Osteocyte (in vitro differentiated cells): Measurements from ENCODE around the gene EPHB3. TPM values are rescaled to one million over a fixed set of nuclear protein-coding genes. Genes with fewer than 3 reads are reported as not detected.

Experiments used
- DNase-seq: peaks from one replicate; pipeline ENCODE4 v3.0.0; 2021; ENCODE audit warnings: mixed read lengths; ENCODE audit not compliant: unreplicated experiment; ENCODE audit errors: extremely low spot score
- H3K27ac Mint-ChIP-seq: one replicate; pipeline ENCODE4 v1.8.0; 2021; ENCODE audit warnings: mild to moderate bottlenecking, mixed read lengths; ENCODE audit not compliant: unreplicated experiment
- H3K27me3 Mint-ChIP-seq: one replicate; pipeline ENCODE4 v1.8.0; 2021; ENCODE audit warnings: mixed read lengths; ENCODE audit not compliant: unreplicated experiment
- H3K36me3 Mint-ChIP-seq: one replicate; pipeline ENCODE4 v1.8.0; 2021; ENCODE audit warnings: mixed read lengths; ENCODE audit not compliant: unreplicated experiment
- H3K4me1 Mint-ChIP-seq: one replicate; pipeline ENCODE4 v1.8.0; 2021; ENCODE audit warnings: mixed read lengths; ENCODE audit not compliant: unreplicated experiment
- H3K4me3 Mint-ChIP-seq: one replicate; pipeline ENCODE4 v1.8.0; 2021; ENCODE audit warnings: mild to moderate bottlenecking, moderate library complexity, mixed read lengths; ENCODE audit not compliant: unreplicated experiment
- H3K9me3 Mint-ChIP-seq: one replicate; pipeline ENCODE4 v1.8.0; 2021; ENCODE audit warnings: mixed read lengths; ENCODE audit not compliant: unreplicated experiment
- CTCF ChIP-seq: fragments of 200-600 bp; sonication (generic); IDR thresholded peaks from 2 replicates; pipeline ENCODE4 v1.5.0; 2021; ENCODE audit warnings: antibody characterized with exemption, mild to moderate bottlenecking, moderate library complexity
- total RNA-seq: library from RNA; stranded (reverse); gene quantifications from 2 replicates; pipeline ENCODE4 v1.2.1, GENCODE V29; 2021

Gene EPHB3
- total RNA-seq, 1 donor from 2014 or later = 11.4 TPM

- H3K4me3 Mint-ChIP-seq = no peak overlapping the region
- no peaks in the 10 kb centered on the region for H3K9me3 Mint-ChIP-seq
- H3K27me3 Mint-ChIP-seq = no peaks in the 10 kb centered on the region
- peaks cover 2% of the 10 kb centered on the region for H3K36me3 Mint-ChIP-seq
- H3K27ac Mint-ChIP-seq = no peak overlapping the region
- no peak for DNase-seq
- no peak for TF ChIP-seq CTCF
- H3K4me1 Mint-ChIP-seq = peaks cover 40% of the 10 kb centered on the region
Measured at GRCh38 chr3:184570489-184570888, 8.9 kb downstream of the EPHB3 start.

- H3K36me3 Mint-ChIP-seq = peaks cover 8% of the 10 kb centered on the region
- TF ChIP-seq CTCF = no peak
- no peak for DNase-seq
- no peaks in the 10 kb centered on the region for H3K9me3 Mint-ChIP-seq
- H3K27me3 Mint-ChIP-seq = no peaks in the 10 kb centered on the region
- peaks cover 28% of the 10 kb centered on the region for H3K4me1 Mint-ChIP-seq
- H3K27ac Mint-ChIP-seq = no peak overlapping the region
- H3K4me3 Mint-ChIP-seq = no peak overlapping the region
Measured at GRCh38 chr3:184571750-184572377, 10.3 kb downstream of the EPHB3 start.

- peaks cover 22% of the 10 kb centered on the region for H3K4me1 Mint-ChIP-seq
- H3K9me3 Mint-ChIP-seq = no peaks in the 10 kb centered on the region
- no peak overlapping the region for H3K27ac Mint-ChIP-seq
- peaks cover 8% of the 10 kb centered on the region for H3K36me3 Mint-ChIP-seq
- no peak overlapping the region for H3K4me3 Mint-ChIP-seq
- no peak for DNase-seq
- TF ChIP-seq CTCF = no peak
- H3K27me3 Mint-ChIP-seq = no peaks in the 10 kb centered on the region
Measured at GRCh38 chr3:184572633-184573270, 11.2 kb downstream of the EPHB3 start.

GRCh38 chr3:184574515-184575417 is 13.2 kb downstream of the EPHB3 start:
- Mint-ChIP-seq H3K27ac (no peak overlapping the region), H3K4me3 (no peak overlapping the region), H3K4me1 (peaks cover 24% of the 10 kb centered on the region), H3K9me3 (no peaks in the 10 kb centered on the region), H3K27me3 (no peaks in the 10 kb centered on the region), H3K36me3 (peaks cover 14% of the 10 kb centered on the region)
- no peak for TF ChIP-seq CTCF
- DNase-seq = no peak

GRCh38 chr3:184575701-184576100 is 14.1 kb downstream of the EPHB3 start:
- no peak overlapping the region for H3K27ac Mint-ChIP-seq
- no peak for TF ChIP-seq CTCF
- peaks cover 14% of the 10 kb centered on the region for H3K36me3 Mint-ChIP-seq
- no peak overlapping the region for H3K4me3 Mint-ChIP-seq
- H3K4me1 Mint-ChIP-seq = peaks cover 21% of the 10 kb centered on the region
- H3K9me3 Mint-ChIP-seq = no peaks in the 10 kb centered on the region
- no peak for DNase-seq
- H3K27me3 Mint-ChIP-seq = no peaks in the 10 kb centered on the region
